Prostate gland (tissue), 2 donors: ENCODE results near the gene FIP1L1.

ENCODE experiments used
- CTCF ChIP-seq, 4 experiments: fragments of 200-600 bp in 2 of 4; fragments of 450-650 bp in 2 of 4; sonication (generic) in 2 of 4; IDR thresholded peaks; 1 replicate in 3 of 4; 2 replicates in 1 of 4; pipeline ENCODE4 v1.5.1; 2016 to 2019; ENCODE audit warnings: antibody characterized with exemption in 4 of 4, mild to moderate bottlenecking in 2 of 4, moderate library complexity in 2 of 4
- POLR2AphosphoS5 ChIP-seq: sonication (generic); formaldehyde crosslinking; IDR thresholded peaks from one replicate; pipeline ENCODE4 v1.6.1; 2017; ENCODE audit warnings: antibody characterized with exemption

- TF ChIP-seq CTCF (IDR thresholded peaks at IDR 0.05) (no peak), POLR2AphosphoS5 (no peak)
Measured at GRCh38 chr4:53483250-53483649, 105.8 kb downstream of the FIP1L1 start.
